ENCODE data around the gene RNU1-2. TPM values are rescaled to one million over a fixed set of nuclear protein-coding genes. Genes with fewer than 3 reads are reported as not detected.
A peak's percentile ranks its signal among the peaks of the same experiment; 100 is the strongest.
"Not testable (repeated sequence)": the region's sequence is repeated elsewhere in the genome, so short reads cannot be mapped to it uniquely, and the experiment has no call there.

Gene RNU1-2
- total RNA-seq, 4 donors from 2014 or later = under 0.01 TPM

GRCh38 chr1:16913181-16913832, 17.5 kb downstream of the RNU1-2 start:
- DNase-seq (ENCODE audit: low spot score in 2 of 2) = no peak
- H3K4me1 ChIP-seq = peaks cover 32% of the 10 kb centered on the region
- 63% methylated on average over 28 of the region's 36 CpGs for WGBS
- peak in 1 of 3 donors; percentile 51 for TF ChIP-seq POLR2AphosphoS5 (IDR thresholded peaks at IDR 0.05)
- no peak for TF ChIP-seq EP300 (IDR thresholded peaks at IDR 0.05)
- H3K9me3 ChIP-seq = no peaks in the 10 kb centered on the region
- H3K27me3 ChIP-seq = no peaks in the 10 kb centered on the region
- H3K4me3 ChIP-seq = peak overlapping the region; percentile 59
- peak overlapping the region; percentile 68 for H3K27ac ChIP-seq
- H3K36me3 ChIP-seq = no peaks in the 10 kb centered on the region

- WGBS = 0% methylated on average over 13 of the region's 109 CpGs
- TF ChIP-seq POLR2AphosphoS5 (IDR thresholded peaks at IDR 0.05) (peak in 1 of 3 donors; percentile 25), CTCF (IDR thresholded peaks at IDR 0.05) (no peak), EP300 (IDR thresholded peaks at IDR 0.05) (no peak), POLR2A (IDR thresholded peaks at IDR 0.05) (peak; percentile 26 to 71)
These were observed 18.3 kb downstream of the RNU1-2 start for GRCh38 chr1:16913833-16914662.

GRCh38 chr1:16914928-16915626, 19.3 kb downstream of the RNU1-2 start:
- peak overlapping the region; percentile 59 for H3K4me3 ChIP-seq
- not testable (repeated sequence) for H3K36me3 ChIP-seq; H3K27me3 ChIP-seq; H3K27ac ChIP-seq; H3K9me3 ChIP-seq; DNase-seq (ENCODE audit: low spot score in 2 of 2)
- H3K4me1 ChIP-seq = peaks cover 32% of the 10 kb centered on the region
- WGBS = 45% methylated on average over 15 of the region's 15 CpGs

More at GRCh38 chr1:16913833-16914662, 18.3 kb downstream of the RNU1-2 start:
- H3K4me3 ChIP-seq = peak overlapping the region; percentile 59
- H3K27ac ChIP-seq = peak overlapping the region; percentile 68
- peaks cover 32% of the 10 kb centered on the region for H3K4me1 ChIP-seq
- peak; percentile 93 to 96 for DNase-seq (ENCODE audit: low spot score in 2 of 2)
- H3K36me3 ChIP-seq = no peaks in the 10 kb centered on the region
- H3K9me3 ChIP-seq = no peaks in the 10 kb centered on the region
- no peaks in the 10 kb centered on the region for H3K27me3 ChIP-seq

GRCh38 chr1:16915627-16915973, 19.8 kb downstream of the RNU1-2 start:
- Histone ChIP-seq H3K9me3 (no peaks in the 10 kb centered on the region), H3K36me3 (no peaks in the 10 kb centered on the region), H3K4me3 (no peak overlapping the region), H3K27me3 (no peaks in the 10 kb centered on the region), H3K4me1 (peaks cover 32% of the 10 kb centered on the region), H3K27ac (no peak overlapping the region)
- TF ChIP-seq CTCF (IDR thresholded peaks at IDR 0.05) (no peak), POLR2A (IDR thresholded peaks at IDR 0.05) (no peak), EP300 (IDR thresholded peaks at IDR 0.05) (no peak), POLR2AphosphoS5 (IDR thresholded peaks at IDR 0.05) (no peak)
- no peak for DNase-seq (ENCODE audit: low spot score in 2 of 2)
- WGBS = 76% methylated on average over 4 of the region's 4 CpGs

GRCh38 chr1:16916036-16916880, 20.5 kb downstream of the RNU1-2 start:
- not testable (repeated sequence) for DNase-seq (ENCODE audit: low spot score in 2 of 2); H3K27ac ChIP-seq; H3K4me3 ChIP-seq; H3K27me3 ChIP-seq; H3K36me3 ChIP-seq; H3K9me3 ChIP-seq
- 80% methylated on average over 9 of the region's 10 CpGs for WGBS
- peaks cover 35% of the 10 kb centered on the region for H3K4me1 ChIP-seq

GRCh38 chr1:16918371-16918770, 22.6 kb downstream of the RNU1-2 start:
- WGBS = 88% methylated on average over 3 of the region's 3 CpGs
- H3K4me3 ChIP-seq = no peak overlapping the region
- H3K36me3 ChIP-seq = no peaks in the 10 kb centered on the region
- TF ChIP-seq POLR2AphosphoS5 (IDR thresholded peaks at IDR 0.05) (no peak), CTCF (IDR thresholded peaks at IDR 0.05) (no peak), POLR2A (IDR thresholded peaks at IDR 0.05) (no peak), EP300 (IDR thresholded peaks at IDR 0.05) (no peak)
- H3K27ac ChIP-seq = no peak overlapping the region
- DNase-seq (ENCODE audit: low spot score in 2 of 2) = no peak
- H3K9me3 ChIP-seq = no peaks in the 10 kb centered on the region
- H3K27me3 ChIP-seq = no peaks in the 10 kb centered on the region
- peaks cover 33% of the 10 kb centered on the region for H3K4me1 ChIP-seq

GRCh38 chr1:16918936-16919665, 23.3 kb downstream of the RNU1-2 start:
- H3K4me1 ChIP-seq = peaks cover 29% of the 10 kb centered on the region
- not testable (repeated sequence) for H3K9me3 ChIP-seq; H3K27me3 ChIP-seq; H3K4me3 ChIP-seq; H3K36me3 ChIP-seq; H3K27ac ChIP-seq; DNase-seq (ENCODE audit: low spot score in 2 of 2)
- WGBS = 88% methylated on average over 15 of the region's 15 CpGs

All from suprapubic skin (tissue), 4 donors.